Dedifferentiated amniotic fluid mesenchymal stem cell (primary cell): ENCODE results near the gene PSMC4.
A peak's percentile ranks its signal among the peaks of the same experiment; 100 is the strongest.

Experiments used
- DNase-seq: peaks from one replicate; pipeline ENCODE4 v3.0.0-alpha.2; 2016; ENCODE audit errors: extremely low spot score

PSMC4 gene

GRCh38 chr19:39993605-39994004, 22.6 kb downstream of the PSMC4 start:
- DNase-seq: no peak

- no peak for DNase-seq
Observed at GRCh38 chr19:39994361-39994760, 23.4 kb downstream of the PSMC4 start.

- DNase-seq: no peak
Observed at GRCh38 chr19:39995794-39996193, 24.8 kb downstream of the PSMC4 start.

- DNase-seq: peak; percentile 51
Observed at GRCh38 chr19:39996218-39996810, 25.3 kb downstream of the PSMC4 start.

GRCh38 chr19:39996811-39997637, 26.1 kb downstream of the PSMC4 start, which contains the start of gene ZNF546:
Gene ZNF546, plus strand, starts transcription at chr19:39997060. Its CDS starts 1,267 bp downstream, at chr19:39998327.
- DNase-seq: peak; percentile 88

- DNase-seq: no peak
Observed at GRCh38 chr19:39997638-39998216, 26.8 kb downstream of the PSMC4 start.

- no peak for DNase-seq
Observed at GRCh38 chr19:39998501-39998900, 27.5 kb downstream of the PSMC4 start.

- DNase-seq: no peak
Observed at GRCh38 chr19:40005691-40006272, 34.8 kb downstream of the PSMC4 start.

GRCh38 chr19:40006273-40006691, 35.3 kb downstream of the PSMC4 start:
- no peak for DNase-seq

GRCh38 chr19:40009674-40010073, 38.7 kb downstream of the PSMC4 start:
- DNase-seq: no peak

- no peak for DNase-seq
Observed at GRCh38 chr19:40013991-40014390, 43.0 kb downstream of the PSMC4 start.

- DNase-seq: no peak
Observed at GRCh38 chr19:40023969-40024368, 53.0 kb downstream of the PSMC4 start.

- no peak for DNase-seq
Observed at GRCh38 chr19:40025938-40026596, 55.1 kb downstream of the PSMC4 start.

GRCh38 chr19:40026597-40026970, 55.6 kb downstream of the PSMC4 start:
- DNase-seq: no peak
